ENCODE measurements around the gene TSHZ2.

The TSHZ2 gene

DNA sequence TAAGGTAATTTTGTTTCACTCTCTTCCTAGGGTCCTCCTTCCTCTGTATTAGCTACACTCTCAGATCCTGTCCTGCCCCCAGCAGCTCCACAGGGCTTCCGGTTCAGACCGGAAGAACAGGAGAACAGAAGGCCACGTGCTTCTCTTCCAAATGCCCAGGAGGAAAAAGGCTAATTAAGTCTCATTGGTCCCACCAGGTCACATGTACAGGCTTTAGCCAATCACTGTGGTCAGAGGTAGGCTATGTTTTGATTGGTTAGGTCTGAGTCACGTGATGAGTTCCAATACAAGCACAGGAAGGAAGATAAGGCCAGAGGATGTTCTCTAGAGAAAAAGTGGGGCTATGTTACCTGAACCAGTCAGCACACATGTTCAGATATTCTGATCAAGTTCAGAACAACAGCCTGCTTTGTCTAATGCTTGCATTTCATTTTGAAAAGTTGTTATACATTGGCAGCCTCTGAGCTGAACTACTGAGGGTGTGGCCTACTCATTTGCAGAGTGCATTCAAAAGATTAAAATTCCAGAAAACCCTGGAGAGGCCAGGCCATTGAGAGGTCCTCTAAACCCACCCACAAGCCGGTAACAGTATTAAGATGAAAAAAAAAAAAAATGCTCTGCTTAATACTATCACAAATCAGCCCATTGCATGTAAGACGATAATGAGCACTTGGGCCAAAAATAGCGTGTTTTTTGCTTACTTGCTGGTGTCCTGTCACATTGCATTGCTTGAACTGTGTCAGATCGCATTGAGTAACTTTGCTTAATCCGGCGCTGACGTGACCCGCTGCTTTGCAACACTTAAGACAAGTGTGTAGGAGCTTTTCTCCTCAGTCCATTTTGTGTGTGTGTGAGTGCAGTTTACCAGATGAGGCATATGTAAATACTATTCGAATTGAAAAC, 170.3 kb downstream of the TSHZ2 start:
- no peak overlapping the region for H3K4me3 ChIP-seq (ENCODE audit: low read depth, low read length)
- TF ChIP-seq CTCF (IDR thresholded peaks at IDR 0.05; ENCODE audit: low read depth, low read length, missing control alignments), result no peak
- DNase-seq (ENCODE audit: low read depth), result no peak

DNA sequence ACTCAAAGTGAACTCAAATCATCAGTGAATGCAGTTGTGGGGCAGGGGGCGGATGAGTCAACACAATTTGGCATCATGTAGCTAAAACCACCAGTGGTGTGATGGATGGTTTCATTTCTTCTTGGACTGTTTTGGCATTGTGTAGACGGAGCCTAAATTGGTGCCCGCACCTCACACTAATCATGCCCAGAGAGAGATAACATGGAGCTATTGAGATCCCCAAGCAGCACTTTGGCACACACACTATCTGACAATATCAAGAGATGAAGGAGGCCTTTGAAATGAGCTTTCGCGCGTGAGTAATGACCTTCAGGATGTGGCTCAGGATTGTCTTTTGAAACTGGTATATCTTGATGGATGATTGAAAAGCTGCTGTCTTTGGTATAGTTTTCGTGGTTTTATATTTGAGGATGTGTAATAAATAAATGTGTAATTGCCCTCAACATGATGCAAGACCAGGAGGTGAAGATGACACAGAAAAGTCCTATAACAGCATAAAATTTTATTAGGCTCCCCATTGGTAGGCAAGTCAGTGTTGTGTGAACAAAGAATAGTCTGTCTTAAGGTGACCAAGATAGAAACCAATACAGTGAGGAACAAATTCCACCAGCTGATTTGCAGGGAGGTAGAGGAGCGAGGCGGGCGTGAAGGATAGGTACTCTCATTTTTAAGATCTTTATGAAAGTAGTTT, 174.2 kb downstream of the TSHZ2 start:
- no peak for DNase-seq (ENCODE audit: low read depth)
- H3K4me3 ChIP-seq (ENCODE audit: low read depth, low read length), result no peak overlapping the region
- no peak for TF ChIP-seq CTCF (IDR thresholded peaks at IDR 0.05; ENCODE audit: low read depth, low read length, missing control alignments)

DNA sequence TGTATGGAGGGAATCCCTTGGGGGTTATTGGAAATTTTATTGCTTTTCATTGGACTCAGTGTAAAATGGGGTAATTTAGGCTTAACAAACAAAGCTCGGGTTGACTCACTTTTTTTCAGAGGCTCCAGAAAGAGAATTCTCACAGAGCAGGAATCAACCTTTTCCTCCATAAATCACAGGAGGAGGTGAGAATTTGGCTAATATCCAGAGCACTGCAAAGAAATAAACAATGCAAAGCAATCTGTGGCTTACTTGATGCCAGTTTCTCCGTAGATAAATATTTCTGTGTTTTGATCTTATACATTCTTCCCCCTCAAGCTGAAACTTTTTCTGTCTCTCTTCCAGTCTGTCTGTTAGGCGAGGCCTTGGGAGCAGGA, 176.6 kb downstream of the TSHZ2 start:
- no peak for DNase-seq (ENCODE audit: low read depth)
- no peak for TF ChIP-seq CTCF (IDR thresholded peaks at IDR 0.05; ENCODE audit: low read depth, low read length, missing control alignments)
- H3K4me3 ChIP-seq (ENCODE audit: low read depth, low read length), result no peak overlapping the region

GRCh38 chr20:53149148-53149889, 177.2 kb downstream of the TSHZ2 start:
- no peak for DNase-seq (ENCODE audit: low read depth)
- TF ChIP-seq CTCF (IDR thresholded peaks at IDR 0.05; ENCODE audit: low read depth, low read length, missing control alignments), result no peak
- H3K4me3 ChIP-seq (ENCODE audit: low read depth, low read length), result no peak overlapping the region

DNA sequence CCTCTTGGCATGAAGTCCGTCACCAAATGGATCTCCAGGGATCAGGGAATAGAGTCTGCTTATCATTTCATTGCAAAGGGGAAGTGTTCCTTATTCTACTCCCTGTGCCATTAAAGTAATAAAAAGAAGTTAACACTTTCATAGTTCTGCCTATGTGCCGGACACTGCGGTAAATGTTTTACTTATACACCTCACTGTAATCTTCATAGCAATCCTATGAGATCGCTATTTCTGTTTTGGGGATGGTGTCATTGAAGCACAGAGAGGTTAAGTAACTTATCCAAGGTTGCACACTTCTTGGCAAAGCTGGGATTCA, 177.7 kb downstream of the TSHZ2 start:
- no peak overlapping the region for H3K4me3 ChIP-seq (ENCODE audit: low read depth, low read length)
- no peak for DNase-seq (ENCODE audit: low read depth)
- no peak for TF ChIP-seq CTCF (IDR thresholded peaks at IDR 0.05; ENCODE audit: low read depth, low read length, missing control alignments)

DNA sequence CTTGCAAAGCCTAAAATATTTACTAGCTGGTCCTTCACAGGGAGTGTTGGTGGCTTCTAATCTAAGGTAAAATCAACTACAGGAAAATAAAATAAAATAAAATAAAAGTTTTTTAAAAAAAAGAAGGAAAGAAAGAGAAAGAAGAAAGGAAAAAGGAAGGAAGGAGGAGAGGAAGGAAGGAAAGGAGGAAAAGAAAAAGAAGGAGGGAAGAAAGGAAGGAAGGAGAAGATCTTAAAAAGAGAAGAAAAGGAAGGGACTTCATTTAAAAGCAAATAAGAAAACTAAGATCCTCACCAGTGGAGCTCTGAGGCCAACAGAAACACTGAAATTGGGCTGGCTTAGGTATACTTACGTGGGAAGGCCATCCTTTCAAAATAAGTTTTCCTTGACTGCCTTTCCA, 178.4 kb downstream of the TSHZ2 start:
- H3K4me3 ChIP-seq (ENCODE audit: low read depth, low read length), result no peak overlapping the region
- TF ChIP-seq CTCF (IDR thresholded peaks at IDR 0.05; ENCODE audit: low read depth, low read length, missing control alignments), result no peak
- DNase-seq (ENCODE audit: low read depth), result no peak

All from GM12864 (cell line).